ENCODE measurements around the gene CLTCL1.

- TF ChIP-seq ZNF274 (IDR thresholded peaks at IDR 0.05; ENCODE audit: low read depth, low read length) (no peak), YY1 (IDR thresholded peaks at IDR 0.05; ENCODE audit: insufficient read depth, insufficient read length) (no peak), SUZ12 (IDR thresholded peaks at IDR 0.05; ENCODE audit: extremely low read depth, insufficient read depth, insufficient read length) (no peak)
These were observed 1.9 kb downstream of the CLTCL1 start for GRCh38 chr22:19289475-19290161.
